HEK293T (cell line): Measurements from ENCODE around the gene ANKRD33B.

Experiments
- CTCF ChIA-PET: fragments of 350-600 bp; formaldehyde crosslinking; extraction: SDS; loops from one replicate; lab custom pipeline; 2021; ENCODE audit warnings: antibody characterized with exemption, inconsistent platforms; lab: Yijun Ruan, JAX
- POLR2A ChIA-PET: fragments of 350-600 bp; formaldehyde crosslinking; extraction: SDS; loops from one replicate; lab custom pipeline; 2020; ENCODE audit warnings: antibody characterized with exemption, inconsistent platforms; lab: Yijun Ruan, JAX
- DNase-seq: peaks from one replicate; pipeline ENCODE4 v3.0.0; 2012; ENCODE audit warnings: mixed read lengths; ENCODE audit errors: extremely low spot score
- ARNT ChIP-seq: fragments of 450-650 bp; IDR thresholded peaks from 2 replicates; pipeline ENCODE4 v1.6.1; 2017; ENCODE audit warnings: mild to moderate bottlenecking
- BHLHE40 ChIP-seq: fragments of 450-650 bp; IDR thresholded peaks from 2 replicates; pipeline ENCODE4 v1.6.1; 2016; ENCODE audit warnings: mild to moderate bottlenecking, moderate library complexity, borderline replicate concordance
- CTBP1 ChIP-seq: fragments of 450-650 bp; IDR thresholded peaks from 2 replicates; pipeline ENCODE4 v1.6.1; 2016; ENCODE audit warnings: borderline replicate concordance
- ELF4 ChIP-seq: fragments of 450-650 bp; IDR thresholded peaks from 2 replicates; pipeline ENCODE4 v1.6.1; 2017; ENCODE audit warnings: antibody characterized with exemption
- FOXA1 ChIP-seq: fragments of 450-650 bp; IDR thresholded peaks from 2 replicates; pipeline ENCODE4 v1.6.1; 2016; ENCODE audit warnings: mild to moderate bottlenecking
- FOXK2 ChIP-seq: fragments of 450-650 bp; IDR thresholded peaks from 2 replicates; pipeline ENCODE4 v1.6.1; 2016; ENCODE audit warnings: mild to moderate bottlenecking
- FOXM1 ChIP-seq: fragments of 450-650 bp; IDR thresholded peaks from 2 replicates; pipeline ENCODE4 v1.6.1; 2017; ENCODE audit warnings: mild to moderate bottlenecking, borderline replicate concordance
- HDGF ChIP-seq: fragments of 450-650 bp; IDR thresholded peaks from 2 replicates; pipeline ENCODE4 v1.6.1; 2017; ENCODE audit warnings: antibody characterized with exemption, borderline replicate concordance
- L3MBTL2 ChIP-seq: fragments of 450-650 bp; conservative IDR thresholded peaks from 2 replicates; pipeline ENCODE4 v1.6.1; 2016; ENCODE audit warnings: mild to moderate bottlenecking
- LEF1 ChIP-seq: fragments of 450-650 bp; IDR thresholded peaks from 2 replicates; pipeline ENCODE4 v1.6.1; 2017; ENCODE audit warnings: mild to moderate bottlenecking, borderline replicate concordance
- NFRKB ChIP-seq: fragments of 450-650 bp; IDR thresholded peaks from 2 replicates; pipeline ENCODE4 v1.6.1; 2016; ENCODE audit warnings: mild to moderate bottlenecking, moderate library complexity
- PKNOX1 ChIP-seq: fragments of 450-650 bp; IDR thresholded peaks from 2 replicates; pipeline ENCODE4 v1.6.1; 2016
- SP1 ChIP-seq: fragments of 450-650 bp; IDR thresholded peaks from 2 replicates; pipeline ENCODE4 v1.6.1; 2017
- SUZ12 ChIP-seq: fragments of 450-650 bp; IDR thresholded peaks from 2 replicates; pipeline ENCODE4 v1.6.1; 2016; ENCODE audit warnings: mild to moderate bottlenecking
- TARDBP ChIP-seq: fragments of 450-650 bp; IDR thresholded peaks from 2 replicates; pipeline ENCODE4 v1.6.1; 2016
- ZNF384 ChIP-seq: fragments of 450-650 bp; IDR thresholded peaks from 2 replicates; pipeline ENCODE4 v1.6.1; 2016

Gene ANKRD33B

GRCh38 chr5:10674096-10674495 lies 110.2 kb downstream of the ANKRD33B start:
- POLR2A ChIA-PET = no interaction called here
- CTCF ChIA-PET = interaction anchor here (0.6 kb wide), 1 partner anchor 130 kb away, joined by 4 read pairs; no protein-coding TSS in a partner anchor
- no peak for DNase-seq
- TF ChIP-seq ARNT (no peak), PKNOX1 (no peak), ZNF384 (no peak), LEF1 (no peak), SUZ12 (no peak), ELF4 (no peak), NFRKB (no peak), FOXK2 (no peak), CTBP1 (no peak), FOXA1 (no peak), TARDBP (no peak), L3MBTL2 (no peak), FOXM1 (no peak), HDGF (no peak), BHLHE40 (no peak)

- CTCF ChIA-PET = no interaction called here
- TF ChIP-seq PKNOX1 = no peak
- no peak for TF ChIP-seq SP1
- TF ChIP-seq HDGF = no peak
- no peak for DNase-seq
Measured at GRCh38 chr5:10674582-10674981, 110.7 kb downstream of the ANKRD33B start.

DNA sequence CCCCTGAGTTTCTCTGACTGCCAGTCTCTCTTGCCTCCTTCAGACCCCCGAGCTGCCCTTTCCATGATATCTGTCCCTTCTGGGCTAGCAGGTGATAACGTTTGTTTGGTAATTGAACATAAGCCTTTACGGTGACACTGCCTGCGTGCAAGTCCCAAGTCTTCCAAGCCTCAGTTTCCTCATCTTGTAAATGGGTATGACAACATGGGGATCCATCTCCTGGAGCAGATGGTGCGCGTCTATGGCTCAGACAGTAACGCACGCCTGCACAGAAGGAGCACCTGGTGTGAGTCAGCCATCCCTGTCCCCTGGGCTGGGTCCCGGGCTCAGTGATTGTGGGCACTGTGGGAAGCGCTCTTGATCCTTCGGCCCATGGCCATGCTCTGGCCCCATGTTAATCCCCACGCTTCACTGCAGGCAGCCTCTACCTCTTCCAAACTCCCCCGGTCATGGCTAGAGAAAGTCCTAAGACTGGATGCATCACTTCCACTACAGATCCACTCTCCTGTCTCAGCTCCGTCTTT lies 111.4 kb downstream of the ANKRD33B start:
- TF ChIP-seq TARDBP = no peak
- no peak for TF ChIP-seq ELF4
- TF ChIP-seq FOXA1 = no peak
- no peak for TF ChIP-seq SP1
- TF ChIP-seq NFRKB = no peak
- TF ChIP-seq FOXK2 = no peak
- TF ChIP-seq FOXM1 = no peak
- TF ChIP-seq SUZ12 = no peak
- no peak for TF ChIP-seq LEF1
- TF ChIP-seq PKNOX1 = no peak
- no peak for TF ChIP-seq BHLHE40
- TF ChIP-seq L3MBTL2 = no peak
- no peak for TF ChIP-seq ZNF384
- no peak for DNase-seq
- ChIA-PET CTCF (no interaction called here), POLR2A (interaction anchor here (1.0 kb wide), 1 partner anchor 9 kb away, joined by 3 read pairs; no protein-coding TSS in a partner anchor)

More at GRCh38 chr5:10674582-10674981, 110.7 kb downstream of the ANKRD33B start:
- POLR2A ChIA-PET = no interaction called here

DNA sequence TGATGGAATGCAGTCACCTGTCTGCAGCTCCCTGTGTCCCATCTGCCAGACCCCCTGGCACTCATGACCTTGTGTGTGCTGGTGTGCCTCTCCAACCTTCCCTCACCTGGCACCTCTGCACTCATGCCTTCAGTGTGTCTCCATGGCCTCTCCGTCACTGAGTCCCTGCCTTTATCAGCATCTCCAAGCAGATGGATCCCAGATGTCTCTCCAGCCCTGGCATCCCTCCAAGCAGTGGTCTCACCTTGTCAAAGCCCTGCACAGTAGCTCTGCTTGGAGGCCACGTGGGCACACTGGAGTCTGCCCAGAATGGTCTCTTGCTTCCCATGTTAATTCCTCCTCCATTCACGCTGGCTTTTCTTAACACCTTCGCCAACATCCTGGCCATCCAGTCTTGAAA lies 112.4 kb downstream of the ANKRD33B start:
- ChIA-PET POLR2A (interaction anchor here (1.0 kb wide), 1 partner anchor 10 kb away, joined by 3 read pairs; no protein-coding TSS in a partner anchor), CTCF (no interaction called here)
- TF ChIP-seq FOXK2 = no peak
- TF ChIP-seq FOXA1 = no peak
- no peak for TF ChIP-seq BHLHE40
- no peak for TF ChIP-seq CTBP1
- no peak for TF ChIP-seq PKNOX1
- TF ChIP-seq HDGF = no peak
- no peak for TF ChIP-seq ELF4
- no peak for TF ChIP-seq LEF1
- no peak for TF ChIP-seq TARDBP
- no peak for TF ChIP-seq L3MBTL2
- TF ChIP-seq FOXM1 = no peak
- no peak for TF ChIP-seq ZNF384
- no peak for TF ChIP-seq NFRKB
- TF ChIP-seq ARNT = no peak
- no peak for TF ChIP-seq SUZ12
- TF ChIP-seq SP1 = no peak
- no peak for DNase-seq

DNA sequence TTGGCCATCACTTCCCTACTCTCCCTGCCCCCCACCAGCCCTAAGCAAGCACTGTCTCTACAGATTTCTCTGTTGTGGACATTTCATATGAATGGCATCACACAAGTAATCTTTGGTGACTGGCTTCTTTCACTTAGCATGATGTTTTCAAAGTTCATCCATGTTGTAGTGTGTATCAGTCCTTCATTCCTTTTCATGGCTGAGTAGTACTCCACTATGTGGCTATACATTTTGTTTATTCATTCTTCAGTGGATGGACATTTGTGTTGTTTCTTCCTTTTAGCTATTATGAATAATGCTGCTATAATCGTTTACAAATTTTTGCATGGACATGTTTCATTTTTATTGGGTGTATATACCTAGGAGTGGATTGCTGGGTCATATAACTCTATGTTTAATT lies 113.1 kb downstream of the ANKRD33B start:
- no peak for DNase-seq
- ChIA-PET POLR2A (no interaction called here), CTCF (no interaction called here)
- TF ChIP-seq ELF4 (no peak), TARDBP (no peak), BHLHE40 (no peak), LEF1 (no peak), L3MBTL2 (no peak), SUZ12 (no peak), FOXA1 (no peak), ARNT (no peak), FOXK2 (no peak), FOXM1 (no peak), PKNOX1 (no peak), HDGF (no peak), SP1 (no peak), ZNF384 (no peak), NFRKB (no peak)
